HG03378 (cell line): ENCODE measurements around the gene HOXA9.

ENCODE experiments used
- ATAC-seq: cut with Tn5 transposase; IDR thresholded peaks from one replicate; pipeline ENCODE4 v1.9.1; 2021; ENCODE audit warnings: mild to moderate bottlenecking, moderate library complexity; ENCODE audit not compliant: unreplicated experiment

The HOXA9 gene

GRCh38 chr7:27166531-27167505 lies 1.5 kb upstream of the HOXA9 start:
- ATAC-seq: no peak

GRCh38 chr7:27165996-27166530 lies 726 bp upstream of the HOXA9 start:
- no peak for ATAC-seq

- no peak for ATAC-seq
These were observed 809 bp downstream of the HOXA9 start for GRCh38 chr7:27164367-27165088.

GRCh38 chr7:27164045-27164366 lies 1.3 kb downstream of the HOXA9 start:
- ATAC-seq: no peak

GRCh38 chr7:27163288-27164044 lies 1.9 kb downstream of the HOXA9 start:
- no peak for ATAC-seq

GRCh38 chr7:27162561-27163287 lies 2.6 kb downstream of the HOXA9 start:
- ATAC-seq: no peak

- ATAC-seq: no peak
These were observed 3.4 kb downstream of the HOXA9 start for GRCh38 chr7:27161721-27162560.

GRCh38 chr7:27161214-27161720 lies 4.1 kb downstream of the HOXA9 start:
- ATAC-seq: no peak

- ATAC-seq: no peak
These were observed 4.7 kb downstream of the HOXA9 start for GRCh38 chr7:27160546-27161213.

- no peak for ATAC-seq
These were observed 5.2 kb downstream of the HOXA9 start for GRCh38 chr7:27160145-27160545.

GRCh38 chr7:27159266-27160144 lies 5.8 kb downstream of the HOXA9 start:
- no peak for ATAC-seq

GRCh38 chr7:27158436-27159265 lies 6.7 kb downstream of the HOXA9 start:
- no peak for ATAC-seq

- ATAC-seq: no peak
These were observed 7.5 kb downstream of the HOXA9 start for GRCh38 chr7:27157702-27158431.

GRCh38 chr7:27156916-27157701 lies 8.2 kb downstream of the HOXA9 start:
- no peak for ATAC-seq

GRCh38 chr7:27156508-27156898 lies 8.8 kb downstream of the HOXA9 start, which contains the start of gene HOXA7:
TSS of gene HOXA7 (minus strand) at chr7:27156675. CDS start at chr7:27156545, 130 bp downstream.
- ATAC-seq: no peak
